ENCODE results near the gene HSD11B2.

Gene HSD11B2

DNA sequence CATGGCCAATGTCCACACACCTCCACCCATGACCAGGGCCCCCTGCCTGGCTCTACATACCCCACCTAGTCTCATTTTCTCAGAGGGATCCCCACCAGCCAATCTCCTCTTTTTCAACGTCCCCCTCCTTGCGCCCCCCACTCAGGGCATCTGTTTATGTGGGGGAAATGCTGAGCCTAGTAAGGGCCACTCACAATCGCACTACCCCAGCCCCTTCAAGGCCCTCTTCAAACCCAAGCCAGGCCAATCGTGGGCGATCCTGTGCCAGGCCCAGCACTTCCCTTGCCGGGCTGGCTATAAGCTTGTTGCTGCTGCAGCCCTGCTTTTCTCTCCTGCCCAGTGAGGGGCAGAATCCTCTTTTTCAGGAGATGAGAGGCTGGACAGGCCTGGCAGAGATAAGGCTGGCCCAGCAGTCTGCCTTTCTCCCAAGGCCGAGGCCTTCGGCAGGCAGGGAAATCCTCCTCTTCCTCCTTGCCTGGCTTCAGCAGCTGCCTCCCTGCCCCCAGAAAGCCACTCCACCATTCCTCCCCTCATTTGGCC, 16.1 kb downstream of the HSD11B2 start:
- TF ChIP-seq, protein P1, sequence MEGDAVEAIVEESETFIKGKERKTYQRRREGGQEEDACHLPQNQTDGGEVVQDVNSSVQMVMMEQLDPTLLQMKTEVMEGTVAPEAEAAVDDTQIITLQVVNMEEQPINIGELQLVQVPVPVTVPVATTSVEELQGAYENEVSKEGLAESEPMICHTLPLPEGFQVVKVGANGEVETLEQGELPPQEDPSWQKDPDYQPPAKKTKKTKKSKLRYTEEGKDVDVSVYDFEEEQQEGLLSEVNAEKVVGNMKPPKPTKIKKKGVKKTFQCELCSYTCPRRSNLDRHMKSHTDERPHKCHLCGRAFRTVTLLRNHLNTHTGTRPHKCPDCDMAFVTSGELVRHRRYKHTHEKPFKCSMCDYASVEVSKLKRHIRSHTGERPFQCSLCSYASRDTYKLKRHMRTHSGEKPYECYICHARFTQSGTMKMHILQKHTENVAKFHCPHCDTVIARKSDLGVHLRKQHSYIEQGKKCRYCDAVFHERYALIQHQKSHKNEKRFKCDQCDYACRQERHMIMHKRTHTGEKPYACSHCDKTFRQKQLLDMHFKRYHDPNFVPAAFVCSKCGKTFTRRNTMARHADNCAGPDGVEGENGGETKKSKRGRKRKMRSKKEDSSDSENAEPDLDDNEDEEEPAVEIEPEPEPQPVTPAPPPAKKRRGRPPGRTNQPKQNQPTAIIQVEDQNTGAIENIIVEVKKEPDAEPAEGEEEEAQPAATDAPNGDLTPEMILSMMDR (IDR thresholded peaks at IDR 0.05; ENCODE audit: low read length, missing control alignments) = no peak
- no peak for DNase-seq (ENCODE audit: low read depth)
- H3K4me3 ChIP-seq (replicated peaks; ENCODE audit: low read depth, low read length) = no peak overlapping the region

DNA sequence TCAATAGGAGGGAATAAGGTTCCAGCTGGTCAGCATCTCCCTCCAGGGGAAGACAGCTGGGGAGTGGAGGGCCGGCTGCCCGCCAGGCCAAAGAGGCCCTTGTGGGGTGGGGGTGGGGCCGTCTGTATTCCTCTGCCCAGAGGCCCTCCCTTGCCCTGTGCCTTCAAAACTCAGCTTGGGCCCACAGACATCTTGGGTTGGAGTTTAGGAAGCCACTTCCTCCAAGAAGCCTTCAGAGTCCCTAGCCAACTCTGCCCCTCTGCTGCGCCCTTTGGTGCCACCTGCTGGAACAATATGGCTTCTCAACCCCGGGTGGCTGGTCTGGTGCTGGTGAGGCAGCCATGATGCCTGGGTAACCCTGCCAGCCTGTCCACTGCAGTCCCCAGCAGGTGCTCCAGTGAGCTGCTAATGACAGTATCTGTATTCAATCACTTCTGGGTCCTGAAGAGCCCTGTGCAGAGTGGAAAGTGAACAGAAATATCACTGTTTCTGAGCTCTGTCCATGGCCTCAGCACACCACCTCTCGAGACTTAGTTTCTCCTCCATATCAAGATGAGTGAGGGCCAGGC, 16.7 kb downstream of the HSD11B2 start:
- TF ChIP-seq, protein P1 (IDR thresholded peaks at IDR 0.05; ENCODE audit: low read length, missing control alignments) = peak; percentile 54
- H3K4me3 ChIP-seq (replicated peaks; ENCODE audit: low read depth, low read length) = no peak overlapping the region
- DNase-seq (ENCODE audit: low read depth) = peak; percentile 75

DNA sequence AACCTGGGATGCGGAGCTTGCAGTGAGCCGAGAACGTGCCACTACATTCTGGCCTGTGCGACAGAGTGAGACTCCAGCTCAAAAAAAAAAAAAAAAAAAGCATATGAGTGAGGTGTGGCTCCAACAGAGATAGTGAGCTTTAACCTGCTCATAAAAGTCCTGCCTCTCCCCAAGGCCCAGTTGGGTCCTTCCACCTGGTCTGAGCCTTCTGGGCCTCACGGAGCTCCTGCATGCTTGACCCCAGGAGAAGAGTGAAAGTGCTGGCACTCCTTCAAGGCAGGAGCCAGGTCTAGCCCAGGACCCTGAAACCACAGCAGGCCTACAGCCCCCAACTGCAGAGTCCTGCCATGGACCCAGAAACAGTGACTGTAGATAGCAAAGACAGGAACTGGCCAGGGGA, 17.7 kb downstream of the HSD11B2 start:
- H3K4me3 ChIP-seq (replicated peaks; ENCODE audit: low read depth, low read length) = no peak overlapping the region
- no peak for DNase-seq (ENCODE audit: low read depth)
- TF ChIP-seq, protein P1 (IDR thresholded peaks at IDR 0.05; ENCODE audit: low read length, missing control alignments) = no peak

DNA sequence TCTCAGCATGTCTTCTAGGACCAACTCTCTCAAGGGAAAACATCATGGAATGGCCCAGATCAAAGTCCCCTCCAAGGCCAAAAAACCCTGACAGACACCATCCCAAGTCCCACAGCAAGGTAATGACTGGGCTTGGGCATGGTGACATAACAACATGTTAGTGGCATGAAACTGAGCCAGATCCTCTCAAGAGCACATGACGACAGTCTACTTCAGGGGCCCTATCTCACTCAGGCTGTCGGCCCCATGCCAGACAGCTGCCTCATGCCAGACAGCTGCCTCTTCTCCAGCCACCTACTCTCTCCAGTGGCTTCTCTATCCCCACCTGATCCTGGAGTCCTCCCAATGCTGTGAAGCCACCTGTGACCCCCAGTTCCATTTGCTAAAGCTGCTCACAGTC, 18.4 kb downstream of the HSD11B2 start:
- H3K4me3 ChIP-seq (replicated peaks; ENCODE audit: low read depth, low read length) = no peak overlapping the region
- DNase-seq (ENCODE audit: low read depth) = no peak
- TF ChIP-seq, protein P1 (IDR thresholded peaks at IDR 0.05; ENCODE audit: low read length, missing control alignments) = no peak

DNA sequence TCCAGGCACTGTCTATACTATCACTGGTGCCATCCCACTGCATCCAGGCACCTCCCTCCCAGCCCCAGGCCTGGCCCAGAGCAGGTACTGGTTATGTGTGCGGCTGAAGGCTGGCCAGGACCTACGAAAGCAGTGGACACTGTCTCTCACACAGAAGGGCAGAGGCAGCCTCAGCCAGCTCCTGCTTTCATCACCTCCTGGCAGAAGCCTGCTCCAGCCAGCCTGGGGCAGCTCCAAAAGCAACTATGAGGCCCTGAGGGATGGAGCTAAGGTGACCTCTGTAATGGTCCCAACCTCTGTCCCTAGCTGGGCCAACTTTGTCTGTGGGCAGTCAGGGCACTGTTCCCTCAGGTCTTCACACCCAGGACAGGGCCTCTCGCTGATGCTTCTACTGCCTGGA, 18.8 kb downstream of the HSD11B2 start:
- DNase-seq (ENCODE audit: low read depth) = no peak
- H3K4me3 ChIP-seq (replicated peaks; ENCODE audit: low read depth, low read length) = no peak overlapping the region
- TF ChIP-seq, protein P1 (IDR thresholded peaks at IDR 0.05; ENCODE audit: low read length, missing control alignments) = no peak

DNA sequence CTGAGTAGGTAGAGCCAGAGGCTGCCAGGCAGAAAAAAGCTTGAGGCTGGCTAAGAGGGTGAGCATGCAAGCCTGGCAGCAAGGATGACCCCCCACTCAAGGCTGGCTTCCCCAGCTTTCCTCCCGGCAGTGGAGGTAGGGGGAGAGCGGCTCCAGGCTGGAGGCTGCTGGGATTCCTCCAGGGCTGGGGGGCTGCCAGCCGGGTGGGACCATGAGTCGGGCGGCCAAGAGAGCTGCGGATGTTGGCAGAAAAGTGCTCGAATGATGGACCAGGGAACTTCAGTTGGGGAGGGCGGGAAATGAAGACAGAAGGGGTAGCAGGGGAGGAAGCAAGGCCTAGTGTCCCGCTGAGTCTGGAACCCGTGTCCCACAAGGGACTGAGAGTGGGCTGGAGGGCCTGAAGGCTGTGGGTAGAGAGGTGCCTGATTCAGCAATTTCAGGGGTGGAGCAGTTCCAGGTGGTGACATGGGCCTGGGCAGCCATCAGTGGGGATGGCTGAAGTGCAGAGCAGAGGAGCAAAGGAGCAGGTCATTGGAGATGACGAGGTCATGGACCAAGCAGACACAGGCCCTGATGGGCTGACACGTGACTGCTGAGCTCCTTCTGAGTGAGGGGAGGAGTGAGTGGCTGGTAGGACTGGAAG, 20.3 kb downstream of the HSD11B2 start:
- TF ChIP-seq, protein P1 (IDR thresholded peaks at IDR 0.05; ENCODE audit: low read length, missing control alignments) = no peak
- no peak for DNase-seq (ENCODE audit: low read depth)
- H3K4me3 ChIP-seq (replicated peaks; ENCODE audit: low read depth, low read length) = no peak overlapping the region
